ENCODE results near the gene FGF10.

The FGF10 gene

GRCh38 chr5:44260793-44261192 lies 128.4 kb downstream of the FGF10 start:
- TF ChIP-seq CTCF (IDR thresholded peaks at IDR 0.05; ENCODE audit: extremely low read depth, insufficient read depth, missing control alignments): no peak
- in situ Hi-C loops (cut with MboI; ENCODE audit: low pct_unique_long_range_greater_than_20kb, low sequenced_read_pairs, unreplicated experiment): no loop called here
- no peak for DNase-seq (ENCODE audit: low spot score)

- TF ChIP-seq CTCF (IDR thresholded peaks at IDR 0.05; ENCODE audit: extremely low read depth, insufficient read depth, missing control alignments): no peak
- in situ Hi-C loops (cut with MboI; ENCODE audit: low pct_unique_long_range_greater_than_20kb, low sequenced_read_pairs, unreplicated experiment): no loop called here
- no peak for DNase-seq (ENCODE audit: low spot score)
These were observed 131.4 kb downstream of the FGF10 start for GRCh38 chr5:44257653-44258365.

GRCh38 chr5:44257221-44257620 lies 132.0 kb downstream of the FGF10 start:
- in situ Hi-C loops (cut with MboI; ENCODE audit: low pct_unique_long_range_greater_than_20kb, low sequenced_read_pairs, unreplicated experiment): no loop called here
- no peak for DNase-seq (ENCODE audit: low spot score)

More at GRCh38 chr5:44257221-44257620, 132.0 kb downstream of the FGF10 start:
- no peak for TF ChIP-seq CTCF (IDR thresholded peaks at IDR 0.05; ENCODE audit: extremely low read depth, insufficient read depth, missing control alignments)
